ENCODE data around the gene CTSA. TPM values are rescaled to one million over a fixed set of nuclear protein-coding genes. Genes with fewer than 3 reads are reported as not detected.

The CTSA gene
- total RNA-seq, 3 donors from 2014 or later (not counting 1 experiment from before 2014, with no cell fraction given), result 72.8 to 108 (median 86.8) TPM

- ATAC-seq (no peak), DNase-seq (no peak)
- H3K27me3 Mint-ChIP-seq (ENCODE audit: low read depth in 2 of 2), result no peaks in the 10 kb centered on the region
- no peak overlapping the region for H3K4me3 Mint-ChIP-seq
- TF ChIP-seq, protein P1, sequence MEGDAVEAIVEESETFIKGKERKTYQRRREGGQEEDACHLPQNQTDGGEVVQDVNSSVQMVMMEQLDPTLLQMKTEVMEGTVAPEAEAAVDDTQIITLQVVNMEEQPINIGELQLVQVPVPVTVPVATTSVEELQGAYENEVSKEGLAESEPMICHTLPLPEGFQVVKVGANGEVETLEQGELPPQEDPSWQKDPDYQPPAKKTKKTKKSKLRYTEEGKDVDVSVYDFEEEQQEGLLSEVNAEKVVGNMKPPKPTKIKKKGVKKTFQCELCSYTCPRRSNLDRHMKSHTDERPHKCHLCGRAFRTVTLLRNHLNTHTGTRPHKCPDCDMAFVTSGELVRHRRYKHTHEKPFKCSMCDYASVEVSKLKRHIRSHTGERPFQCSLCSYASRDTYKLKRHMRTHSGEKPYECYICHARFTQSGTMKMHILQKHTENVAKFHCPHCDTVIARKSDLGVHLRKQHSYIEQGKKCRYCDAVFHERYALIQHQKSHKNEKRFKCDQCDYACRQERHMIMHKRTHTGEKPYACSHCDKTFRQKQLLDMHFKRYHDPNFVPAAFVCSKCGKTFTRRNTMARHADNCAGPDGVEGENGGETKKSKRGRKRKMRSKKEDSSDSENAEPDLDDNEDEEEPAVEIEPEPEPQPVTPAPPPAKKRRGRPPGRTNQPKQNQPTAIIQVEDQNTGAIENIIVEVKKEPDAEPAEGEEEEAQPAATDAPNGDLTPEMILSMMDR (IDR thresholded peaks at IDR 0.05), result no peak
- H3K9me3 ChIP-seq (ENCODE audit: control insufficient read depth, insufficient read depth, low read length), result no peaks in the 10 kb centered on the region
- no peaks in the 10 kb centered on the region for H3K27me3 ChIP-seq (ENCODE audit: control insufficient read depth, insufficient read depth, low read length)
- H3K27ac Mint-ChIP-seq, result no peak overlapping the region
- H3K9me3 Mint-ChIP-seq, result no peaks in the 10 kb centered on the region
- no peaks in the 10 kb centered on the region for H3K4me1 ChIP-seq (ENCODE audit: control insufficient read depth, insufficient read depth, low read length)
- H3K36me3 ChIP-seq (ENCODE audit: control insufficient read depth, insufficient read depth, low read length), result no peaks in the 10 kb centered on the region
- no peaks in the 10 kb centered on the region for H3K4me1 Mint-ChIP-seq
- 77% methylated on average over 16 of the region's 16 CpGs for WGBS (ENCODE audit: insufficient coverage)
- H3K4me3 ChIP-seq (ENCODE audit: low read length), result no peak overlapping the region
- no peak overlapping the region for H3K27ac ChIP-seq (ENCODE audit: low read length)
- intact Hi-C loops (cut with micrococcal nuclease), result no loop called here
- H3K36me3 Mint-ChIP-seq, result no peaks in the 10 kb centered on the region
Measured at GRCh38 chr20:45904583-45905504, 13.7 kb downstream of the CTSA start.

GRCh38 chr20:45905505-45906079 lies 14.5 kb downstream of the CTSA start:
- H3K9me3 ChIP-seq (ENCODE audit: control insufficient read depth, insufficient read depth, low read length), result no peaks in the 10 kb centered on the region
- peaks cover 4% of the 10 kb centered on the region for H3K4me1 ChIP-seq (ENCODE audit: control insufficient read depth, insufficient read depth, low read length)
- no peak for DNase-seq
- WGBS (ENCODE audit: insufficient coverage), result 93% methylated on average over 8 of the region's 8 CpGs
- H3K4me3 Mint-ChIP-seq, result no peak overlapping the region
- H3K4me1 Mint-ChIP-seq, result peaks cover 3% of the 10 kb centered on the region in 2 donors
- H3K36me3 Mint-ChIP-seq, result no peaks in the 10 kb centered on the region
- H3K27ac ChIP-seq (ENCODE audit: low read length), result no peak overlapping the region
- TF ChIP-seq, protein P1 (IDR thresholded peaks at IDR 0.05), result no peak
- intact Hi-C loops (cut with micrococcal nuclease), result no loop called here
- no peaks in the 10 kb centered on the region for H3K9me3 Mint-ChIP-seq
- H3K27me3 Mint-ChIP-seq (ENCODE audit: low read depth in 2 of 2), result no peaks in the 10 kb centered on the region
- H3K36me3 ChIP-seq (ENCODE audit: control insufficient read depth, insufficient read depth, low read length), result no peaks in the 10 kb centered on the region
- no peaks in the 10 kb centered on the region for H3K27me3 ChIP-seq (ENCODE audit: control insufficient read depth, insufficient read depth, low read length)
- no peak for ATAC-seq
- no peak overlapping the region for H3K4me3 ChIP-seq (ENCODE audit: low read length)
- H3K27ac Mint-ChIP-seq, result no peak overlapping the region

DNA sequence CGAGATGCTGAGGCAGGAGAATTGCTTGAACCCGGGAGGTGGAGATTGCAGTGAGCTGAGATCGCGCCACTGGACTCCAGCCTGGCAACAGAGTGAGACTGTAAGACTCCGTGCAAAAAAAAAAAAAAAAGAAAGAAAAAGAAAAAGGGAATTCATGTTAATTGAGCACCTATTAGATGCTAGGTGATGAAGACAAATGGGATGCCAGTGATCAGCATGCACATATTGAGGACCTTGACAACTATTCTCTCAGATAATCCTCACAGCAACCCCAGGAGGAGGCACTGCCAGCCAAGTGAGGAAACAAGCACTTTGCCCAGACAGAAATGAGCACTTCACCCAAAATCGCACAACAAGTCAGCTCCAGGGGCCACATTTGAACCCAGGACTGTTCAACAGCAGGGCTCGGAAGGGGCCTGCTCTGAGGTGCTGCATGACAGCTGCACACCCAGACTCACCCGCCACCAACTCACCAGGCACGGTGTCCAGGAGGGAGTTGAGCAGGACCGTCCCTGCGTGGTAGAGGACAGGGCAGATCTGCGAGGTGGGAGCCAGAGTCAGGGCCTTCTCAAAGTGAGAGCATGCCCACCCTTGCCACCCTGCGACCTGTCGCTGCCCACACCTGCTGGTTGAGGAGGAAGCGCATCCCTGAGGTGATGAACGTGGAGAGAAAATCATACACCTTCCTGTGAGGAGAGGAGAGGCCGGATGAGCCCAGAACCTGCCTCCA lies 16.2 kb downstream of the CTSA start:
- WGBS (ENCODE audit: insufficient coverage), result 96% methylated on average over 17 of the region's 17 CpGs
- DNase-seq (no peak), ATAC-seq (no peak)
- Mint-ChIP-seq H3K36me3 (no peaks in the 10 kb centered on the region), H3K9me3 (no peaks in the 10 kb centered on the region), H3K27ac (no peak overlapping the region), H3K4me3 (no peak overlapping the region), H3K4me1 (peaks cover 9 to 16% of the 10 kb centered on the region in 2 donors), H3K27me3 (ENCODE audit: low read depth in 2 of 2) (no peaks in the 10 kb centered on the region)
- Histone ChIP-seq H3K27me3 (ENCODE audit: control insufficient read depth, insufficient read depth, low read length) (peaks cover 6% of the 10 kb centered on the region), H3K9me3 (ENCODE audit: control insufficient read depth, insufficient read depth, low read length) (no peaks in the 10 kb centered on the region), H3K27ac (ENCODE audit: low read length) (no peak overlapping the region), H3K4me3 (ENCODE audit: low read length) (no peak overlapping the region), H3K36me3 (ENCODE audit: control insufficient read depth, insufficient read depth, low read length) (no peaks in the 10 kb centered on the region), H3K4me1 (ENCODE audit: control insufficient read depth, insufficient read depth, low read length) (peaks cover 21% of the 10 kb centered on the region)
- TF ChIP-seq, protein P1 (IDR thresholded peaks at IDR 0.05), result no peak
- intact Hi-C loops (cut with micrococcal nuclease), result no loop called here
